Left lung (tissue), 10 donors: ENCODE measurements around the gene ATP2B1. TPM values are rescaled to one million over a fixed set of nuclear protein-coding genes. Genes with fewer than 3 reads are reported as not detected.

Source experiments
- ATAC-seq: fragments of 200-7000 bp; cut with Tn5 transposase; one replicate; pipeline ENCODE4 v1.9.1; 2020; ENCODE audit warnings: moderate library complexity
- DNase-seq, 4 donors: peaks; one replicate each; pipeline ENCODE4 v3.0.0-alpha.2; 2013 to 2020
- H3K27ac ChIP-seq, 2 donors: fragments of 200-600 bp; sonication (generic) in 1 of 2; one replicate each; pipeline versions ENCODE4 v1.5.0 to v1.8.0; 2020 to 2021
- H3K27me3 ChIP-seq, 2 donors: fragments of 200-600 bp; sonication (generic) in 1 of 2; one replicate each; pipeline versions ENCODE4 v1.5.0 to v1.8.0; 2020 to 2021
- H3K36me3 ChIP-seq, 2 donors: fragments of 200-600 bp; sonication (generic) in 1 of 2; one replicate each; pipeline versions ENCODE4 v1.5.0 to v1.8.0; 2020 to 2021
- H3K4me1 ChIP-seq, 2 donors: fragments of 200-600 bp; one replicate each; pipeline ENCODE4 v1.8.0; 2021
- H3K4me3 ChIP-seq, 2 donors: fragments of 200-600 bp; sonication (generic) in 1 of 2; one replicate each; pipeline versions ENCODE4 v1.5.0 to v1.8.0; 2020 to 2021; ENCODE audit warnings: mild to moderate bottlenecking in 1 of 2
- H3K9me3 ChIP-seq, 2 donors: fragments of 200-600 bp; sonication (generic) in 1 of 2; one replicate each; pipeline versions ENCODE4 v1.5.0 to v1.8.0; 2020 to 2021
- CTCF ChIP-seq, 2 donors: fragments of 200-600 bp; sonication (generic) in 1 of 2; IDR thresholded peaks; one replicate each; pipeline versions ENCODE4 v1.5.0 to v1.8.0; 2021; ENCODE audit warnings: antibody characterized with exemption in 2 of 2
- intact Hi-C, 2 donors: fragments of 100-400 bp; cut with DNase I; formaldehyde crosslinking; loops; one replicate each; pipeline versions ENCODE4 v1.11.2 to v1.14.2; 2022
- polyA plus RNA-seq, 6 donors: library from polyadenylated mRNA; unstranded; fragments of 120-200 nt; gene quantifications; one replicate each; pipeline ENCODE4 v1.2.1, GENCODE V29; 2013; ENCODE audit not compliant: insufficient read length in 6 of 6
- total RNA-seq, 2 donors: library from RNA; stranded (reverse); fragmentation: NEBNext Ultra II Directional; extraction: Animal tissue kit (Norgen Biotek cat#: 25700); gene quantifications; one replicate each; pipeline ENCODE4 v1.2.1, GENCODE V29; 2021
- donor health status: DM: no; HTN: yes; CAD: no.
- donor health status: DM: no; HTN: no; CAD: no.

Gene ATP2B1
- total and polyA plus RNA-seq, 8 donors = 29.4 to 96.6 (median 88.7) TPM

- Histone ChIP-seq H3K9me3 (peaks cover 0 to 31% of the 10 kb centered on the region in 2 donors), H3K4me3 (no peak overlapping the region), H3K4me1 (no peaks in the 10 kb centered on the region), H3K27ac (no peak overlapping the region), H3K27me3 (no peaks in the 10 kb centered on the region), H3K36me3 (no peaks in the 10 kb centered on the region)
- DNase-seq = no peak
- no peak for ATAC-seq
- no peak for TF ChIP-seq CTCF (IDR thresholded peaks at IDR 0.05)
- intact Hi-C loops = no loop called here
Observed at GRCh38 chr12:89679631-89680030, 29.0 kb downstream of the ATP2B1 start.

- Histone ChIP-seq H3K9me3 (peaks cover 0 to 31% of the 10 kb centered on the region in 2 donors), H3K4me3 (no peak overlapping the region), H3K36me3 (no peaks in the 10 kb centered on the region), H3K4me1 (no peaks in the 10 kb centered on the region), H3K27me3 (no peaks in the 10 kb centered on the region), H3K27ac (no peak overlapping the region)
- no peak for TF ChIP-seq CTCF (IDR thresholded peaks at IDR 0.05)
- intact Hi-C loops = no loop called here
- ATAC-seq = no peak
- DNase-seq = no peak
Observed at GRCh38 chr12:89678225-89678624, 30.4 kb downstream of the ATP2B1 start.

- no peak for ATAC-seq
Observed at GRCh38 chr12:89676930-89677329, 31.7 kb downstream of the ATP2B1 start.

GRCh38 chr12:89674326-89674942 is 34.2 kb downstream of the ATP2B1 start:
- H3K27me3 ChIP-seq = no peaks in the 10 kb centered on the region
- H3K4me1 ChIP-seq = no peaks in the 10 kb centered on the region
- DNase-seq (no peak), ATAC-seq (no peak)
- no peaks in the 10 kb centered on the region for H3K36me3 ChIP-seq
- H3K4me3 ChIP-seq = no peak overlapping the region
- no peaks in the 10 kb centered on the region for H3K9me3 ChIP-seq
- no peak overlapping the region for H3K27ac ChIP-seq
- TF ChIP-seq CTCF (IDR thresholded peaks at IDR 0.05) = no peak
- intact Hi-C loops = no loop called here

More at GRCh38 chr12:89676930-89677329, 31.7 kb downstream of the ATP2B1 start:
- intact Hi-C loops = no loop called here
- no peak for TF ChIP-seq CTCF (IDR thresholded peaks at IDR 0.05)
- peaks cover 0 to 20% of the 10 kb centered on the region in 2 donors for H3K9me3 ChIP-seq
- H3K4me1 ChIP-seq = no peaks in the 10 kb centered on the region
- H3K36me3 ChIP-seq = no peaks in the 10 kb centered on the region
- H3K27ac ChIP-seq = no peak overlapping the region
- H3K27me3 ChIP-seq = no peaks in the 10 kb centered on the region
- no peak overlapping the region for H3K4me3 ChIP-seq
- DNase-seq = no peak

- intact Hi-C loops = no loop called here
- H3K9me3 ChIP-seq = no peaks in the 10 kb centered on the region
- H3K4me1 ChIP-seq = no peaks in the 10 kb centered on the region
- ATAC-seq (no peak), DNase-seq (no peak)
- no peak overlapping the region for H3K27ac ChIP-seq
- no peak for TF ChIP-seq CTCF (IDR thresholded peaks at IDR 0.05)
- H3K36me3 ChIP-seq = no peaks in the 10 kb centered on the region
- H3K27me3 ChIP-seq = no peaks in the 10 kb centered on the region
- no peak overlapping the region for H3K4me3 ChIP-seq
Observed at GRCh38 chr12:89673603-89674002, 35.0 kb downstream of the ATP2B1 start.
